Stimulated activated CD8-positive, alpha-beta memory T cell treated with anti-CD3 and anti-CD28 coated beads, Interleukin-2, amount 100 ng/mL, for 1 hour (primary cell): ENCODE measurements around the gene ABCD1.

Experiments used
- DNase-seq, 2 donors: peaks; one replicate each; pipeline ENCODE4 v3.0.0-alpha.2; 2020; ENCODE audit warnings: low read depth in 2 of 2

ABCD1 gene

GRCh38 chrX:153773741-153774575, 49.3 kb downstream of the ABCD1 start:
- DNase-seq, result no peak

DNA sequence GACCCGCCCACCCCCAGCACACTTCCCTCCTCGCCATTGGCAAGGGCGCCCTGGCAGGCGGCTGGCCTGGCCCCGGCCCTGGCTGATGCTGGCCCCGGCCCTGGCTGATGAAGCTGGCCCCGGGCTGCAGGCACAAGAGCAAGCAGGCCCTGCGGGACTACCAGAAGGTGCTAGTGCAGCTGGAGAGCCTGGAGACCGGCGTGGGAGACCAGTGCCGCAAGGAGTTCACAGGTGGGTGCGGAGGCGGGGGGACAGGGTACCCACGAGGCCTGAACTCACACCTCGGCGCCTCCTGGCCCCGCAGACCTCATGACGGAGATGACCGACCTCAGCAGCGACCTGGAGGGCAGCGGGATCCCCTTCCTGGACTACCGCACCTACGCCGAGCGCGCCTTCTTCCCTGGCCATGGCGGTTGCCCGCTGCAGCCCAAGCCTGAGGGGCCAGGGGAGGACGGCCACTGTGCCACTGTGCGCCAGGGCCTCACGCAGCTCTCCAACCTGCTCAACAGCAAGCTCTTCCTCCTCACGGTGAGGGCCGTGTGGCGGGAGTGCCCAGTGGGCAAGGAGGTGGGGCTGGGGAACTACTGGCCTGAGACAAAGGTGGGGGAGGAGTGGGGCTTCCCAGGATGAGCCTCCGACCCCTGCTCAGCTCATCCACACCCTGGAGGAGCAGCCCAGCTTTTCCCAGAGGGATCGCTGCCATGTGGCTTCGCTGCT, 50.1 kb downstream of the ABCD1 start:
- no peak for DNase-seq

DNA sequence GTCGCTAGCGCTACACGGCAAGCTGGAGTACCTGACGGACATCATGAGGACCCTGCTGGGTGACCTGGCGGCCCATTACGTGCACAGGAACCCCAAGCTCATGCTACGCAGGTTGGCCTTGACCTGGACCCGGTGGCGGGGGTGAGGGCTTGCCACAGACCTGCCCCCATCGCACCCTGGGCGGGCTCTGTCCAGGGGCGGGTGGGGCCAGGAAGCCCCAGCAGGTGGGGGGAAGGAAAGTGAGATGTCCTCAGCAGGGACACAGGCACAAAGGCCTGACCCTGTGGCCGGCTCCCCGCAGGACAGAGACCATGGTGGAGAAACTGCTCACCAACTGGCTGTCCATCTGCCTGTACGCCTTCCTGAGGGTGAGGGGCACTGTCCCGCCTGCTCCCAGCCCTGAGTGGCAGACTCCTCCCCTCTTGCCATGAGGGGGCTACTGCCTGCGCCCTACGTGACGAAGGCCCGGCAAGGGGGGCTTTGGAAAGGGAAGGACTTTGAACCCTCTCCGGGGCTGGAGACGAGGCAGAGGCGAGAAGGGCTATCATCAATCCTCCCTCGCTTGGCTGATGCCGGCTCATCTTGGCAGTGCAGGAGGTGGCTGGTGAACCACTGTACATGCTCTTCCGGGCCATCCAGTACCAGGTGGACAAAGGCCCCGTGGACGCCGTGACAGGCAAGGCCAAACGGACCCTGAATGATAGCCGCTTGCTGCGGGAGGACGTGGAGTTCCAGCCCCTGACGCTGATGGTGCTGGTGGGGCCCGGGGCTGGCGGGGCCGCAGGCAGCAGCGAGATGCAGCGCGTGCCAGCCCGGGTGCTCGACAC, 50.9 kb downstream of the ABCD1 start:
- DNase-seq, result no peak

DNA sequence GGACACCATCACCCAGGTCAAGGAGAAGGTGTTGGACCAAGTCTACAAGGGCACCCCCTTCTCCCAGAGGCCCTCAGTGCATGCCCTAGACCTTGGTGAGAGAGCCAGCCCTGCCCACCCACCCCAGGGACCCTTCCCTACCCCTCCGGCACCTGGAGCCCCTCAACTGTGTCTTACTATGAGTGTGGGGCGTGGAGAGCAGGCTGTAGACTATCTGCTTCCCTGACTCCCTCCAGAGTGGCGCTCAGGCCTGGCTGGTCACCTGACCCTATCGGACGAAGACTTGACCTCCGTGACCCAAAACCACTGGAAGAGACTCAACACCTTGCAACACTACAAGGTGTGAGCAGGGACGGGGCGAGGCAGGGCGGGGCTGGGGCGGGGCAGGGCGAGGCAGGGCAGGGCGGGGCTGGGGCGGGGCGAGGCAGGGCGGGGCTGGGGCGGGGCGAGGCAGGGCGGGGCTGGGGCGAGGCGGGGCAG, 51.5 kb downstream of the ABCD1 start:
- DNase-seq, result no peak

GRCh38 chrX:153776611-153777045, 52.0 kb downstream of the ABCD1 start:
- no peak for DNase-seq

DNA sequence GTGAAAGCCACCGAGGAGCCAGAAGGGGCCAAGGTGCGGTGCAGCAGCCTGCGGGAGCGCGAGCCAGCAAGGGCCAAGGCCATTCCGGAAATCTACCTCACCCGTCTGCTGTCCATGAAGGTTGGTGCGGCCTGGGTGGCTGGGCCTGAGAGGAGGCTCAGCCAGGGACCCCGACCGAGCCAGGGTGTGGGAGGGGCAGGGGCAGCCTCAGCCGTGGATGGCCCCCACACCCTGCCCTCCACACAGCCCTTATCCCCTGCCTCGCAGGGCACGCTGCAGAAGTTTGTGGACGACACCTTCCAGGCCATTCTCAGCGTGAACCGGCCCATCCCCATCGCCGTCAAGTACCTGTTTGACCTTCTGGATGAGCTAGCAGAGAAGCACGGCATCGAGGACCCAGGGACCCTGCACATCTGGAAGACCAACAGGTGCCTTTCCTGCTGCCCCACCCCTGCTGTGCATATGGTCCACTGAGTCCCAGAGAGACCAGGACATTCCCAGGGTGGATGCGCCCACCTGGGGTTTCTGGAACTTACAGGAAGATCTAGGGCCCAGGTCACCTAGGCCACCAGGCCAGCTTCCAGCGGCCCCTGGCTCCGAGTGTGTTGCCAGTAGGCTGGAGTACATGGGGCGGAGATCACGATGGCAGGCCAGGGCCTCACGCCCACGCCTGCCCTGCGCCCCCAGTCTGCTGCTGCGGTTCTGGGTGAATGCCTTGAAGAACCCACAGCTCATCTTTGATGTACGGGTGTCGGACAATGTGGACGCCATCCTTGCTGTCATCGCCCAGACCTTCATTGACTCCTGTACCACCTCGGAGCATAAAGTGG, 52.8 kb downstream of the ABCD1 start:
- DNase-seq, result no peak

DNA sequence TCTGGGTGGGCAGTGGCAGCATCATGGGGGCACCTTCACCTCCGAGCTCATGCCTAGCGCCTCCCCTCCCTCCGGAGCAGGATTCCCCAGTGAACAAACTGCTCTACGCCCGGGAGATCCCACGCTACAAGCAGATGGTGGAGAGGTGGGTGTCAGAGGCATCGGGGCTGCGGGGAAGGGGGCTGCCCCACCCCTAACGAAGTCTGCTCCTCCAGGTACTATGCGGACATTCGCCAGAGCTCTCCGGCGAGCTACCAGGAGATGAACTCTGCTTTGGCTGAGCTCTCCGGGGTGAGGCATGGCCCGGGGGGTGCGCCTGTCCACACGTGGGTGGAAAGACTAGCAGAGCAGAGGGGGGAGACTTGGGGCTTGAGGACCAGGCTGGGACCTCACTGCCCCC, 53.5 kb downstream of the ABCD1 start:
- DNase-seq, result no peak

- no peak for DNase-seq
Observed at GRCh38 chrX:153778684-153779101, 54.0 kb downstream of the ABCD1 start.

DNA sequence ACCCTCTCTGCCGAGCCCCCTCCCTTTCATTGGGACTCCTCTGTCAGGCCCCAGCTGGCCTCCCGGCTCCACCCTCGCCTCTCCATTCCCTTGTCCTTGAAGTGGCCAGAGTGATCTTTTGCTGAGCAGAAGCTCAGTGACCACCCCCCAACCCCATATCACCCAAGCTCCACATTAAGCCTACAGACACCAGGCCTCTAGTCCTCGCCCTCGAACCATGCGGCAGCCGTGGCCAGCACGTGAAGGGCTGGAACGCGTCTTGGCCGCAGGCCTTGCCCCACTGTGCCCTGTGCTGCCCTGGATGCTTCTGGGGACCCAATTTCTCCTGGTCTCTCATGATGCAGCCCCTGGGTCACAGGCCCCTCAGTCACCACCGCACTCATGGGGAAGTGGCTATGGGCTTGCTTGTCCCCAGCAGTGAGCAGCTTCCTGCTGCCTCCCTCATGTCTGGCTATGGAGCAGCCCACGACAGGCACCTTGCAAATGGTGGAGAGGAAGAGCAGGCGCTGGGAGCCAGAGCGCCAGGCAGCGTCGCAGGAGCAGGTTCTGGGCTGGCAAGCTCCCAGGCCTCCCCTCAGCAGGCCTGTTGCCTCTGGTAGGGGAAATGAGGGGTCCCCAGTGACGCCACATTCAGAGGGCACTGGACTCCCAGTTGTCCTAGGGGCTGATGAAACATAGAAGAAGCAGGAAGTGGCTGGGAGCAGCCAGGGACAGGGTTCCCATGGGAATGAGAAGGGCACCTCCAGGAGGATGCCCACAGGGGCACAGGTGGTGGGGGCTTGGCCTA, 55.4 kb downstream of the ABCD1 start:
- DNase-seq, result no peak

DNA sequence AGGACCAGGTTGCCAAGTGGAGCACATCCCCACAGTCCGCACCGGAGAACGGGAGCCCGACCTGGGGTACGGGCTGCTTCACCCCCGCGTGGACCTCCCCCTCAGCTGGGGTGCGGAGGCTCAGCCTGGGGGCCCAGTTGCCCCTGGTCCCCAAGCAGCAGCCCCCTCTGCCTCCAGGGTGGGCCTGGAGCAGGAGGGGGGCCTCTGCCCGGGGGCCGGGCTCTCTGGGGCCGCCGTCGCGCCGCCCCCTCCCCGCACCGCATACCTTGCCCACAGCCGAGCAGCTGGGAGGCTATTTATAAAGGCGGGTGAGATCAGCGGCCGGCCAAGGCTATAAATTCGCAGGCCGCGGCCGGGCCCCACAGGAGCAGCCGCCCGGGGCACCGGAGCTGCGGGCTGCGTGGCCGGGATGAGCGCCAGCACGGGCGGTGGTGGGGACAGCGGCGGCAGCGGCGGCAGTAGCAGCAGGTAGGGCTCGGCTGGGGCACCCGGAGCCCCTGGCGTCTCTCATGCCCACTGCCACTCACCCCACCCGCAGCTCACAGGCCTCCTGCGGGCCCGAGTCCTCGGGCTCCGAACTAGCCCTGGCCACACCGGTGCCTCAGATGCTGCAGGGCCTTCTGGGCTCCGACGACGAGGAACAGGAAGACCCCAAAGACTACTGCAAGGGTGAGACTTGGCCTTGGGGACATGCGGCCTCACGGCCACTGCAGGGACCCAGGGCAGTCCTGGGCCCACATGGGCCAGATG, 56.2 kb downstream of the ABCD1 start, which contains the start of gene SRPK3:
TSS of gene SRPK3 (plus strand) at position 364 of the 750 bp plus-strand sequence. CDS start at position 410, 46 bp downstream.
- no peak for DNase-seq

DNA sequence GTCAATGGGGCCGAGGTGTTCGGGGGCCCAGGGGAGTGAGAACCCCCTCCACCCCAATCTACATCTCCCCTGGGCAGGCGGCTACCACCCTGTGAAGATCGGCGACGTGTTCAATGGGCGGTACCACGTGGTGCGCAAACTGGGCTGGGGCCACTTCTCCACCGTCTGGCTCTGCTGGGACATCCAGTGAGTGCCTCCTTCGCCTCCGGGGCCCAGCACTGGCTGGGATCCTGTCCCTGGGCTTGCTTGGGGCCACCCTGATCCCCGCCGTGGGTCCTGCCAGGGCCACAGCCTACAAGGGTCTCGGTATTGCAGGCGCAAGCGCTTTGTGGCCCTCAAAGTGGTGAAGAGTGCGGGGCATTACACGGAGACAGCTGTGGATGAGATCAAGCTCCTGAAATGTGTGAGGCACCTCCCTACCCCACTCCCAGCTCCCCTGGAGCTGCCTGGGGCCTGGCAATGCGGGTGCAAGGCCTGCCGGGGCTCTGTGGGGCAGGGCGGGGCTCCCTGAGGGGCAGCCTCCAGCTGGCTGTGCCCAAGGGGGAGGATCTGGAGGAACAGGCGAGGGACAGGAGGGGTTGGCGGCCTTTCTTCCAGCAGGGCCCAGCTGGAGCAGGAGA, 56.9 kb downstream of the ABCD1 start:
- no peak for DNase-seq

DNA sequence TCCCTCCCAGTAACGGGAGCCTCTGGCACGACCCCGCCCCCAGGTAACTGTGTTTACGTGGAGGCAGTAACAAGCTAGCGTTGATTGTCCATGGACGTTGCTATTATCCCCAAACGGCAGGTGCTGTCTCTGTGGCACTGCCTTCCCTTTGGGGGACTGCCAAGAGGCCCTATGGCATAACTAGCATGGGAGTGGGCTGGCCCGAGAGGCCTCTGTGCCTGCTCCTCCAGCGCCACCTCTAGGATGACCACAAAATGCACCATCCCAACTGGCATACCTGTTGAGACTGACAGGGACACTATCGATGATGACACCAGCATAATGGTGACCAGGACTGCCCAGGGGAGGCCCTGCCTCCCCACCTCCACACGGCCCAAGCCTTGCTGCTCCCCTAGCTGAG, 57.7 kb downstream of the ABCD1 start:
- DNase-seq, result no peak

- DNase-seq, result no peak
Observed at GRCh38 chrX:153782871-153783270, 58.2 kb downstream of the ABCD1 start.

- DNase-seq, result no peak
Observed at GRCh38 chrX:153783378-153784013, 58.8 kb downstream of the ABCD1 start.

GRCh38 chrX:153784325-153784967, 59.8 kb downstream of the ABCD1 start:
- DNase-seq, result no peak

DNA sequence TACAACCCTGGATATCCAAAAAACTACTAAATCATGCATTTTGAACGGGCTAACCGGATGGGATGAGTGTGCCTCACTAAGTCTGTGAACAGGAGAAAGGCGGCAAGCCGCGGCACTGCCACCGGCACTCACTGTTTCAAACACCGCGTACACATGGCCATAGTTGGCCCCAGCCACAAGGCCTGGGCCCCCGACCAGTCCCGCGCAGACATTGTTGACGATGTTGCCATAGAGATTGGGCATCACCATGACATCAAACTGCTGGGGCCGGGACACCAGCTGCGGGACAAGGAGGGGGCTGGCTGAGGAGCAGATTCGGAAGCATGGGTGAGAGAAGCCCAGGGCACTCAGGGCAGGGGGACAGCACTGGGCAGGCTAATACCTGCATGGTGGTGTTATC, 62.0 kb downstream of the ABCD1 start:
- no peak for DNase-seq

GRCh38 chrX:153789654-153790053, 65.0 kb downstream of the ABCD1 start:
- no peak for DNase-seq
